SK-N-SH treated with all-trans-retinoic acid at 6 μM for 48 hours (cell line): ENCODE data around the gene PRDX6.

Experiments used
- ATAC-seq: fragments of 200-7000 bp; cut with Tn5 transposase; 3 replicates; pipeline ENCODE4 v1.9.1; 2020; ENCODE audit warnings: mild to moderate bottlenecking, moderate library complexity
- ARNTL ChIP-seq: fragments of 450-650 bp; formaldehyde crosslinking; IDR thresholded peaks from 2 replicates; pipeline ENCODE4 v1.5.0; 2020; ENCODE audit warnings: low read depth, mild to moderate bottlenecking, moderate library complexity, borderline replicate concordance
- BACH2 ChIP-seq: fragments of 250-450 bp; sonication (Bioruptor Pico); IDR thresholded peaks from 2 replicates; pipeline ENCODE4 v1.9.0; 2021; ENCODE audit warnings: mild to moderate bottlenecking, borderline replicate concordance
- CSDC2 ChIP-seq: fragments of 250-450 bp; sonication (Bioruptor Pico); IDR thresholded peaks from 2 replicates; pipeline ENCODE4 v1.5.0; 2020; ENCODE audit warnings: mild to moderate bottlenecking, moderate library complexity
- ESRRG ChIP-seq: fragments of 250-450 bp; sonication (Bioruptor Pico); IDR thresholded peaks from 2 replicates; pipeline ENCODE4 v1.6.1; 2021; ENCODE audit warnings: mild to moderate bottlenecking
- GLIS3 ChIP-seq: fragments of 250-450 bp; sonication (Bioruptor Pico); IDR thresholded peaks from 2 replicates; pipeline ENCODE4 v1.5.0; 2020; ENCODE audit warnings: mild to moderate bottlenecking, moderate library complexity
- ISL1 ChIP-seq: fragments of 250-450 bp; sonication (Bioruptor Pico); IDR thresholded peaks from 2 replicates; pipeline ENCODE4 v2.1.2; 2022; ENCODE audit warnings: mild to moderate bottlenecking, moderate library complexity
- OSR1 ChIP-seq: fragments of 250-450 bp; sonication (Bioruptor Pico); IDR thresholded peaks from 2 replicates; pipeline ENCODE4 v1.8.0; 2022; ENCODE audit warnings: moderate library complexity, mild to moderate bottlenecking, inconsistent platforms
- PATZ1 ChIP-seq: fragments of 250-450 bp; sonication (Bioruptor Pico); IDR thresholded peaks from 2 replicates; pipeline ENCODE4 v1.8.0; 2020; ENCODE audit warnings: mild to moderate bottlenecking, moderate library complexity, borderline replicate concordance
- POU6F1 ChIP-seq: fragments of 250-450 bp; sonication (Bioruptor Pico); IDR thresholded peaks from 2 replicates; pipeline ENCODE4 v1.8.0; 2021; ENCODE audit warnings: low read depth, mild to moderate bottlenecking, moderate library complexity, borderline replicate concordance
- PPARA ChIP-seq: fragments of 250-450 bp; sonication (Bioruptor Pico); IDR thresholded peaks from 2 replicates; pipeline ENCODE4 v1.5.0; 2020; ENCODE audit warnings: mild to moderate bottlenecking, borderline replicate concordance
- RARB ChIP-seq: fragments of 250-450 bp; sonication (Bioruptor Pico); IDR thresholded peaks from 2 replicates; pipeline ENCODE4 v1.8.0; 2021; ENCODE audit warnings: mild to moderate bottlenecking, moderate library complexity
- SNAI2 ChIP-seq: fragments of 250-450 bp; sonication (Bioruptor Pico); IDR thresholded peaks from 2 replicates; pipeline ENCODE4 v1.5.0; 2020; ENCODE audit warnings: mild to moderate bottlenecking, moderate library complexity
- TCF4 ChIP-seq: fragments of 250-450 bp; sonication (Bioruptor Pico); IDR thresholded peaks from 2 replicates; pipeline ENCODE4 v1.8.0; 2021; ENCODE audit warnings: mild to moderate bottlenecking, moderate library complexity, borderline replicate concordance
- TOX ChIP-seq: fragments of 250-450 bp; sonication (Bioruptor Pico); IDR thresholded peaks from 2 replicates; pipeline ENCODE4 v1.8.0; 2021; ENCODE audit warnings: mild to moderate bottlenecking, moderate library complexity, borderline replicate concordance
- TSHZ2 ChIP-seq: fragments of 250-450 bp; sonication (Bioruptor Pico); IDR thresholded peaks from 2 replicates; pipeline ENCODE4 v1.5.0; 2020; ENCODE audit warnings: mild to moderate bottlenecking, moderate library complexity
- ZFP3 ChIP-seq: fragments of 250-450 bp; sonication (Bioruptor Pico); IDR thresholded peaks from 2 replicates; pipeline ENCODE4 v1.5.0; 2020; ENCODE audit warnings: mild to moderate bottlenecking, moderate library complexity
- ZFP30 ChIP-seq: fragments of 450-650 bp; formaldehyde crosslinking; IDR thresholded peaks from 2 replicates; pipeline ENCODE4 v1.5.0; 2022; ENCODE audit warnings: mild to moderate bottlenecking, moderate library complexity
- ZNF565 ChIP-seq: fragments of 450-650 bp; formaldehyde crosslinking; conservative IDR thresholded peaks from 2 replicates; pipeline ENCODE4 v1.5.0; 2020; ENCODE audit warnings: low read depth, mild to moderate bottlenecking, moderate library complexity
- ZNF70 ChIP-seq: fragments of 450-650 bp; formaldehyde crosslinking; IDR thresholded peaks from 2 replicates; pipeline ENCODE4 v1.5.0; 2020; ENCODE audit warnings: mild to moderate bottlenecking, moderate library complexity
- ZNF8 ChIP-seq: fragments of 450-650 bp; formaldehyde crosslinking; IDR thresholded peaks from 2 replicates; pipeline ENCODE4 v1.5.0; 2020; ENCODE audit warnings: mild to moderate bottlenecking, moderate library complexity
- TF ChIP-seq, protein P1 (sequence below): fragments of 250-450 bp; sonication (Bioruptor Pico); IDR thresholded peaks from 2 replicates; pipeline ENCODE4 v1.5.1; 2021; ENCODE audit warnings: mild to moderate bottlenecking, moderate library complexity
- TF ChIP-seq, protein P2 (sequence below): fragments of 250-450 bp; sonication (Bioruptor Pico); IDR thresholded peaks from 2 replicates; pipeline ENCODE4 v1.5.1; 2020; ENCODE audit warnings: low read depth, mild to moderate bottlenecking, moderate library complexity

Gene PRDX6

GRCh38 chr1:173440430-173440829 is 36.7 kb upstream of the PRDX6 start (continued):
- TF ChIP-seq TSHZ2 (no peak), ARNTL (CRISPR knock-in tag) (no peak), ZFP3 (CRISPR knock-in tag) (no peak)
- TF ChIP-seq, all 23 proteins: peak for 0

DNA sequence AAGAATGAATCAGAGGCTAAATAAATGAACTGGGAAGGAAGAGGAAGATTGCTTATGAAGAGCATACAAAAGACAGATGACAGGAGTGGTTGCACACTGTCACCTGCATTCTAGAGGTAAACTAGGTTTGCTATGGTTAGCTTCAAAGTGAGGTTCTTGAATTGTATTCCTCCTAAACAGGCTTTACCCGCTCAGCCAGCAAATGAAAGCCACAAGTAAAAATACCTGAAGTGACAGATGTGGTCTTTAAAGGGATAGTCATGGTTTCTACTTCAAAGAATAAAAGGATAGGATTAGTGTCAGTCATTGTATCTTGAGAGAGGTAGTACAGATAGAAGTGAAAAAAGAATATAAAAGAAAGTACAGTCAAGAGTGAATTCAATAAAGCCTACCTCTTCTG is 32.4 kb upstream of the PRDX6 start:
- no peak for TF ChIP-seq CSDC2 (CRISPR knock-in tag)
- TF ChIP-seq ISL1 (CRISPR knock-in tag), result no peak
- TF ChIP-seq RARB (CRISPR knock-in tag), result no peak
- no peak for TF ChIP-seq BACH2 (CRISPR knock-in tag)
- TF ChIP-seq ZNF565, result no peak
- no peak for TF ChIP-seq ZNF8
- TF ChIP-seq ZNF70 (CRISPR knock-in tag), result no peak
- TF ChIP-seq GLIS3 (CRISPR knock-in tag), result no peak
- no peak for TF ChIP-seq ZFP3 (CRISPR knock-in tag)
- TF ChIP-seq, protein P1, sequence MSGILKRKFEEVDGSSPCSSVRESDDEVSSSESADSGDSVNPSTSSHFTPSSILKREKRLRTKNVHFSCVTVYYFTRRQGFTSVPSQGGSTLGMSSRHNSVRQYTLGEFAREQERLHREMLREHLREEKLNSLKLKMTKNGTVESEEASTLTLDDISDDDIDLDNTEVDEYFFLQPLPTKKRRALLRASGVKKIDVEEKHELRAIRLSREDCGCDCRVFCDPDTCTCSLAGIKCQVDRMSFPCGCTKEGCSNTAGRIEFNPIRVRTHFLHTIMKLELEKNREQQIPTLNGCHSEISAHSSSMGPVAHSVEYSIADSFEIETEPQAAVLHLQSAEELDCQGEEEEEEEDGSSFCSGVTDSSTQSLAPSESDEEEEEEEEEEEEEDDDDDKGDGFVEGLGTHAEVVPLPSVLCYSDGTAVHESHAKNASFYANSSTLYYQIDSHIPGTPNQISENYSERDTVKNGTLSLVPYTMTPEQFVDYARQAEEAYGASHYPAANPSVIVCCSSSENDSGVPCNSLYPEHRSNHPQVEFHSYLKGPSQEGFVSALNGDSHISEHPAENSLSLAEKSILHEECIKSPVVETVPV (CRISPR knock-in tag), result no peak
- TF ChIP-seq ZFP30 (CRISPR knock-in tag), result no peak
- TF ChIP-seq TCF4 (CRISPR knock-in tag), result no peak
- TF ChIP-seq PATZ1 (CRISPR knock-in tag), result no peak
- no peak for TF ChIP-seq PPARA (CRISPR knock-in tag)
- TF ChIP-seq SNAI2 (CRISPR knock-in tag), result no peak
- no peak for TF ChIP-seq ESRRG (CRISPR knock-in tag)
- TF ChIP-seq POU6F1, result no peak
- TF ChIP-seq, protein P2, sequence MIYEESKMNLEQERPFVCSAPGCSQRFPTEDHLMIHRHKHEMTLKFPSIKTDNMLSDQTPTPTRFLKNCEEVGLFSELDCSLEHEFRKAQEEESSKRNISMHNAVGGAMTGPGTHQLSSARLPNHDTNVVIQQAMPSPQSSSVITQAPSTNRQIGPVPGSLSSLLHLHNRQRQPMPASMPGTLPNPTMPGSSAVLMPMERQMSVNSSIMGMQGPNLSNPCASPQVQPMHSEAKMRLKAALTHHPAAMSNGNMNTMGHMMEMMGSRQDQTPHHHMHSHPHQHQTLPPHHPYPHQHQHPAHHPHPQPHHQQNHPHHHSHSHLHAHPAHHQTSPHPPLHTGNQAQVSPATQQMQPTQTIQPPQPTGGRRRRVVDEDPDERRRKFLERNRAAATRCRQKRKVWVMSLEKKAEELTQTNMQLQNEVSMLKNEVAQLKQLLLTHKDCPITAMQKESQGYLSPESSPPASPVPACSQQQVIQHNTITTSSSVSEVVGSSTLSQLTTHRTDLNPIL (CRISPR knock-in tag), result no peak
- no peak for TF ChIP-seq TOX
- TF ChIP-seq OSR1 (CRISPR knock-in tag), result no peak
- no peak for ATAC-seq

GRCh38 chr1:173445164-173445563 is 32.0 kb upstream of the PRDX6 start:
- no peak for TF ChIP-seq POU6F1
- no peak for TF ChIP-seq ESRRG (CRISPR knock-in tag)
- no peak for TF ChIP-seq CSDC2 (CRISPR knock-in tag)
- TF ChIP-seq OSR1 (CRISPR knock-in tag), result no peak
- no peak for ATAC-seq
